ENCODE measurements around the gene DOK4. TPM values are rescaled to one million over a fixed set of nuclear protein-coding genes. Genes with fewer than 3 reads are reported as not detected.

The DOK4 gene
- total RNA-seq, 1 experiment from 2014 or later: 14.4 TPM

DNA sequence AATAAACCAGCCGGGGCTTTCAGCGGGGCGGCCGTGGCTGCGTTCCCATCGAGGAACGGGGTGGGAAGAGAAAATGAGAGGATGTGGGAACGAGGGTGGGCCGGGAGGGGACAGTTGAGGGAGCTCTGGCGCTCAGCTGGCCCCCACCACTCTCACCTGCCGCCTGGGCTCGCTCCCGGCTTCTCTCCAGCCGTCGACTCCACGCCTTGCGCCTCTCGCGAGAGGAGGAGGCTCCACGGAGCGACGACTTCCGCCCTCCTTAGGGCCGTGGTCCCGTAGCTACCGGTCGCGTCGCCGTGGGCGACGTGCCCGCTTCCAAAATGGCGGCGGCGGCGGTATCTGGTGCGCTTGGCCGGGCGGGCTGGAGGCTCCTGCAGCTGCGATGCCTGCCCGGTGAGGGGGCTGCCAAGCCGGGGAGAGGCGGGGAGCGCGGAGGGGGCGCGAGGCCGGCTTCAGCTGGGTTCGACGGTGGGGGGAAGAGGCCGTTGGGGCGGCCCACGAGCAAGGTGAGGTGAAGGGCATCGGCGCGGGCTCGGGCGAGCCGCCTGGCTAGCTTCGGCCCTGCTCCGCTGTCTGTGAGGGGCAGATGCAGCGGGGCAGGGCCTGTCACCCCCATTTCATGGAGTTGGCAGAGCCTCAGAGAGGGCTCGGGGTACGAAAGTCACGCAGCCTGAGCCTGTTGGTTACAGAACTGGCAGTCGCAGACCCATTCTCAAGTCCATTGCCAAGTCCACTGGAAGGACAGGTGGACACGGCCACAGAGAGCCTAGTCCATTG is 38.9 kb downstream of the DOK4 start, which contains the start of the genes CIAPIN1 and COQ9:
Gene CIAPIN1 (minus strand): TSS at position 200 of the 777 bp plus-strand sequence. CDS start 6,457 bp downstream, outside the sequence.
Gene COQ9 (plus strand): TSS at position 294 of the 777 bp plus-strand sequence. CDS start 27 bp downstream, at position 321.
- POLR2A ChIA-PET: interaction anchor here (0.6 to 2.0 kb wide), 8 partner anchors 11 to 72 kb away, joined by 3 to 10 read pairs (median 4); partner anchors contain the start of gene POLR2C
- DNase-seq (ENCODE audit: low read depth, low spot score) (peak; percentile 79), ATAC-seq (peak; percentile 98)
- RAD21 ChIA-PET (ENCODE audit: low non-redundant PET in 1 of 2, low total read pairs in 2 of 2, uncharacterized antibody in 2 of 2, unreplicated experiment in 2 of 2): interaction anchor here in 1 of 2 experiments (0.6 kb wide), 1 partner anchor 81 kb away, joined by 3 read pairs; no protein-coding TSS in a partner anchor
- Histone ChIP-seq H3K79me2 (ENCODE audit: insufficient read depth, low read length) (peaks cover 71% of the 10 kb centered on the region), H3K9ac (ENCODE audit: low read length) (peak within 1 kb of the TSS; percentile 98), H3K4me1 (ENCODE audit: control insufficient read depth in 1 of 2, insufficient read depth in 2 of 2, low read length in 2 of 2) (peaks cover 10 to 19% of the 10 kb centered on the region in 2 experiments), H3K9me3 (ENCODE audit: control insufficient read depth in 1 of 2, insufficient read depth in 1 of 2, low read depth in 1 of 2, low read length in 2 of 2) (no peaks in the 10 kb centered on the region), H3K27me3 (ENCODE audit: insufficient read depth, low read length) (no peaks in the 10 kb centered on the region), H3K9me2 (ENCODE audit: insufficient read depth) (no peaks in the 10 kb centered on the region), H3K4me3 (replicated peaks in 1 of 2; ENCODE audit: low read depth in 1 of 2, low read length in 2 of 2) (peak within 1 kb of the TSS; percentile 57 to 96), H4K20me1 (ENCODE audit: insufficient read depth) (no peaks in the 10 kb centered on the region), H3K4me2 (ENCODE audit: low read length) (peak within 1 kb of the TSS; percentile 91), H3K27ac (ENCODE audit: low read depth, low read length) (peak within 1 kb of the TSS; percentile 82), H3K36me3 (ENCODE audit: control insufficient read depth in 1 of 2, insufficient read depth in 2 of 2, low read length in 2 of 2) (peaks cover 10 to 12% of the 10 kb centered on the region in 2 experiments; a peak in 3 of 4 replicates), H2AFZ (ENCODE audit: low read depth, low read length, poor library complexity, severe bottlenecking) (no peak within 1 kb of the TSS)
- CTCF ChIA-PET: interaction anchor here (1.0 to 1.9 kb wide), 4 partner anchors 15 to 147 kb away, joined by 4 to 13 read pairs (median 5); partner anchors contain the start of gene POLR2C
- no TSS peak for BruUV-seq (replicated peaks)
- intact Hi-C loops (cut with micrococcal nuclease): no loop called here
- TF ChIP-seq EZH2phosphoT487 (IDR thresholded peaks at IDR 0.05; ENCODE audit: borderline replicate concordance) (no peak), SIN3A (IDR thresholded peaks at IDR 0.05; ENCODE audit: low read depth) (peak; percentile 93), CBX3 (IDR thresholded peaks at IDR 0.05; ENCODE audit: low read depth) (peak; percentile 62; the same call in 1 of the 2 replicates), POLR2A (IDR thresholded peaks at IDR 0.05; ENCODE audit: borderline replicate concordance, extremely low read depth, insufficient read depth, insufficient read length) (no peak), ZFX (IDR thresholded peaks at IDR 0.05) (peak; percentile 71), SRF (IDR thresholded peaks at IDR 0.05; ENCODE audit: low read depth) (no peak), EGR1 (IDR thresholded peaks at IDR 0.05; ENCODE audit: low read depth) (peak; percentile 72), RAD21 (IDR thresholded peaks at IDR 0.05; ENCODE audit: low read depth) (no peak), EZH2 (IDR thresholded peaks at IDR 0.05) (no peak), POLR2AphosphoS5 (IDR thresholded peaks at IDR 0.05; ENCODE audit: low read depth, low read length) (peak; percentile 95), ATF3 (IDR thresholded peaks at IDR 0.05) (no peak), TCF7L2 (IDR thresholded peaks at IDR 0.05; ENCODE audit: borderline replicate concordance, extremely low read depth, insufficient read depth, insufficient read length) (no peak), JUND (IDR thresholded peaks at IDR 0.05) (no peak; the same call in 1 of the 2 replicates), ZNF274 (IDR thresholded peaks at IDR 0.05; ENCODE audit: low read depth, low read length) (no peak), SP1 (IDR thresholded peaks at IDR 0.05; ENCODE audit: low read depth) (peak; percentile 50), ELF1 (IDR thresholded peaks at IDR 0.05; ENCODE audit: borderline replicate concordance, low read depth) (peak; percentile 89), ZBTB33 (IDR thresholded peaks at IDR 0.05; ENCODE audit: extremely low read depth, insufficient replicate concordance, low read length) (peak; percentile 98)
- TF ChIP-seq, protein P1, sequence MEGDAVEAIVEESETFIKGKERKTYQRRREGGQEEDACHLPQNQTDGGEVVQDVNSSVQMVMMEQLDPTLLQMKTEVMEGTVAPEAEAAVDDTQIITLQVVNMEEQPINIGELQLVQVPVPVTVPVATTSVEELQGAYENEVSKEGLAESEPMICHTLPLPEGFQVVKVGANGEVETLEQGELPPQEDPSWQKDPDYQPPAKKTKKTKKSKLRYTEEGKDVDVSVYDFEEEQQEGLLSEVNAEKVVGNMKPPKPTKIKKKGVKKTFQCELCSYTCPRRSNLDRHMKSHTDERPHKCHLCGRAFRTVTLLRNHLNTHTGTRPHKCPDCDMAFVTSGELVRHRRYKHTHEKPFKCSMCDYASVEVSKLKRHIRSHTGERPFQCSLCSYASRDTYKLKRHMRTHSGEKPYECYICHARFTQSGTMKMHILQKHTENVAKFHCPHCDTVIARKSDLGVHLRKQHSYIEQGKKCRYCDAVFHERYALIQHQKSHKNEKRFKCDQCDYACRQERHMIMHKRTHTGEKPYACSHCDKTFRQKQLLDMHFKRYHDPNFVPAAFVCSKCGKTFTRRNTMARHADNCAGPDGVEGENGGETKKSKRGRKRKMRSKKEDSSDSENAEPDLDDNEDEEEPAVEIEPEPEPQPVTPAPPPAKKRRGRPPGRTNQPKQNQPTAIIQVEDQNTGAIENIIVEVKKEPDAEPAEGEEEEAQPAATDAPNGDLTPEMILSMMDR (IDR thresholded peaks at IDR 0.05 in 2 of 3, conservative IDR thresholded peaks at IDR 0.05 in 1 of 3; ENCODE audit: borderline replicate concordance in 1 of 3, insufficient read depth in 1 of 3, low read depth in 2 of 3, low read length in 2 of 3): no peak
- TF ChIP-seq, protein P2, sequence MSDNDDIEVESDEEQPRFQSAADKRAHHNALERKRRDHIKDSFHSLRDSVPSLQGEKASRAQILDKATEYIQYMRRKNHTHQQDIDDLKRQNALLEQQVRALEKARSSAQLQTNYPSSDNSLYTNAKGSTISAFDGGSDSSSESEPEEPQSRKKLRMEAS (IDR thresholded peaks at IDR 0.05): peak; percentile 90
